GM19397 (cell line): ENCODE data around the gene LONP2.
"Not testable (repeated sequence)": the region's sequence is repeated elsewhere in the genome, so short reads cannot be mapped to it uniquely, and the experiment has no call there.

ENCODE experiments used
- ATAC-seq: cut with Tn5 transposase; IDR thresholded peaks from one replicate; pipeline ENCODE4 v1.9.1; 2021; ENCODE audit warnings: mild to moderate bottlenecking, moderate library complexity; ENCODE audit not compliant: unreplicated experiment

The LONP2 gene

DNA sequence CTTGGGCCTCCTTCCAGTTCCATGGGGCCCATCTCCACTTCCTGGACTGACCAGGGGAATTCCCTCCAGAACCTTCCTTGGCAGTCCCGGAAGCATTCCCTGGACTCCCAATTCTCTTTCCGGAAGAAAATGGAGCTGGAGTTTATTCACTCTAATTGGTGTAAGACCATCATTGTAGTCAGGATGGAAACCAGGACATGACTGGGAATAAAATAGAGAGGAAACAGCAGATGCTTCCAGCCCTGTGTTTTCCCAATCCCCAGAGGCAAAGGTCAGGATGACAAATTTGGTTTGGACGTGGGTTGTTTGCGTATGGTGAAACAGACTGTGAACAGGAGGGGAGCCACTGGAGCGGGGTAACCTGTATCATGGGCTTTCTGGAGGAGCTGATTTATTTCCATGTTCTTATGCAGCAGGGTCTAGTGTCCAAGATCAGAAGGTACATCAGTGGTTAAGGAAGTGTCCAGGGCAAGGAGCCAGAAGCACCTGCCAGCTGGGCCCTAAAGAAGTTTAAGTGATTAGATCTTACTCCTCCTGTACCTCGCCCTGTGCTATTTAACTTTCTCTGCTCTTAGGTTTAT is 8.5 kb upstream of the LONP2 start:
- ATAC-seq: no peak

DNA sequence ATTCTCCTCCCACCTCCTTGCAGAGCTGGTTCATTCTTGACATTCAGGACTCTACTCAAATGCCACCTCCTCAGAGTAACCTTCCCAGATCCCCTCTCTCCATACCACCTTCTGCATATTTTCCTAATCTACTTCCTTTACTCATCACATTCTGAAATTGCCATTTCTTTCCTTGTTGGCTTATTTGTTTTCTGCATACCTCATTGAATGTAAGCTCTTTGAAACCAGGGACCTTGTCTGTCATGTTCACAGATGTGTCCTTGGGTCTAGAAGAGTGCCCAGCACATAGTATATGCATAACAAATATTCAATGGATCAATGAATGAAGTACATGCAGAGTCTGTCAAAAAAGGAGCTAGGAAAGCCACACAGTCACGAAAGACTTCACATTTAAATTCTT is 7.8 kb upstream of the LONP2 start:
- no peak for ATAC-seq

DNA sequence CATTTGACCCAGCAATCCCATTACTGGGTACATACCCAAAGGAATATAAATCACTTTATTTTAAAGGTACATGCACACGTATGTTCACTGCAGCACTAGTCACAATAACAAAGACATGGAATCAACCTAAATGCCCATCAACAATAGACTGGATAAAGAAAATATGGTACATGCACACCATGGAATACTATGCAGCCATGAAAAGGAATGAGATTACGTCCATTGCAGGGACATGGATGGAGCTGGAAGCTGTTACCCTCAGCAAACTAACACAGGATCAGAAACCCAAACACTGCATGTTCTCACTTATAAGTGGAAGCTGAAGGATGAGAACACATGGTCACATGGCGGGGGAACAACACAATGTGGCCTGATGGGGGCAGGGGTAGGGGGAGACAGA is 4.0 kb upstream of the LONP2 start:
- ATAC-seq: not testable (repeated sequence)

DNA sequence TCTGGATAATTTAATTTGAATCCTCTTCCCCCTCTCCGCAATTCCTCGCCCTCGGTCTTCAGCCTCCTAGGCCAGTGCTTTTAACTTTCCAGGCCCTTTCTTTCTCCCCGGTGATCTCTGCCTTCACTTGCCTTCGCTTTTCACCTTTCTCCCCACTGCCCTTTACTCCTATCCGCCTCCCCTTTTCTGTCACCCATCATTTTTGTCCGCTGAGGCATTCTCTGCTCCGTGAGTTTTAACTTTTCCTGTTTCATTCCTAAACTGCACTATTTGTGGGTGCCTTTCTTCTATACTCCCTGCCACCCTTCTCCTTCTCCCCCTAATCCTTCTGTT is 729 bp downstream of the LONP2 start:
- no peak for ATAC-seq

DNA sequence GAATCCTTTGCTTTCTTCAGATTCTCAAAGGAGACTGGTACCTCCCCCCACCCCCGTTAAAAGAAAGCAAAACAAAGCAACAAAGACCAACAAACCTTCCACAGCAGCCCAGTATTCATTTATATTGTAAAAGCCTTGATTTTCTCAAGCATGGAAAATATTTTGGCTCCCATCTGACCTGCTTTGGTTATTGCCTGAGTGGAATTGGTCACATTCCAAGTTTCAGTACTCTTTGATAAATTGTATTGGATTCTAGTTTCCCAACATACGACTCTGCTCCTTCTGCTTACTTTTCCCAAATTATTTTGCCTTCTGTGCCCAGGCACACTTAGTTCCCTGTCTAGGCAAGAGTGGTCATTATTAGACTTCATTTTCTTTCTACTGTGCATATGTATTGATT is 2.0 kb downstream of the LONP2 start:
- ATAC-seq: no peak

DNA sequence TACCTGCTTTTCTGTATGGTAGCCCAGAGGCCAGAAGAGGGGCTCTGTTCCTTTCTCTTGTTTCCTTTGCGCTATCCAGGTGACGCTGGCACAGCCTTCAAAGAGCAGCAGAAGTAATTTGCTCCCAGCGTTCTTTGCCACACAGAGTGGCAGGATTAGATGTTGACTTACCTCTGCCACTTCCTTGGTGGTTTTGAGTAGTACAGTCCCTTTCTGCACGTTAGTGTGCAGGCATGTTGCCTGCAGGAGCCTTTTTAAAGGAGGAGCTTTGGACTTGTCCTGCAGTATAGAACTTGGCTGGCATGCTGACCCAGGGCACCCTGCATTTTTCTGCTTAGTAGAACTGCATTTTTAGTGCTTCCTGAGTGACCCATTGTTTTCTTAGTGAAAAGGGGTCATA is 3.2 kb downstream of the LONP2 start, which contains the start of gene ABCC11:
ABCC11 (minus strand) TSS at position 229 of the 400 bp plus-strand sequence. CDS start 15,618 bp downstream, outside the sequence.
- ATAC-seq: no peak

DNA sequence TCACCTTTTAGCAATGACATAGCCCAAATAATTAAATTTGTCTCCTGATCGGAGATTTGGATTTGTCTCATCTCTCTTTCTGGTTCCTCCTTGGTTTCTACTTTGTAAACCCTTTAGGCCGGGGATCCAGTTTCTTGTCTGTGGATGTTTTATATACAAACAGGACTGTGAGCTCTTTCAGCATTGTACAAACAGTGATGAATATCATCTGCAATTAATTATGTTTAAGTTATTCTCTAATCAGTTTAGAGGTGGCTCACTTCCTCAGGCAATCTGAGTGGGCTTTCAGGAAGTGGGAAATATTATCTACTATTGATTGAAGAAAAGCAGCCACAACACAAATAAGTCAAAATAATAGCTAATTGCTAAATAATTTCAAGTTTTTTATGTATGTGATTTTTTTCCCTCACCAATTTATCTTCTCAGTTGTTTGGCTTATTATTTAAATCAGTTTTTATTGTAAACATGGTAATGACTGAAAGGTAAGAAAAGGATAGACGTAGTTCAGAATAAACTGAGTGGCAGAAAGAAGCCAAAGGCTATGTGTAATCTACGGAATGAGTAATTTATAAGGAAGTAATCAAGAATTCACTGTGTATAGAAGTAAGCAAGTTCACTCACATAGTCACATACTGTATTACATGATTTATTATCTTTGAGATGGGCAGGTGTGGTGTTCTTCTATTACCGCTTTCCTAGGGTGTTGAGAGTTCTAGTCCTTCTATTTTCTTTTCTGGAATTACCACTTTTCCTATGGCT is 6.6 kb downstream of the LONP2 start:
- ATAC-seq: no peak

GRCh38 chr16:48252013-48252412 is 7.9 kb downstream of the LONP2 start:
- ATAC-seq: no peak

DNA sequence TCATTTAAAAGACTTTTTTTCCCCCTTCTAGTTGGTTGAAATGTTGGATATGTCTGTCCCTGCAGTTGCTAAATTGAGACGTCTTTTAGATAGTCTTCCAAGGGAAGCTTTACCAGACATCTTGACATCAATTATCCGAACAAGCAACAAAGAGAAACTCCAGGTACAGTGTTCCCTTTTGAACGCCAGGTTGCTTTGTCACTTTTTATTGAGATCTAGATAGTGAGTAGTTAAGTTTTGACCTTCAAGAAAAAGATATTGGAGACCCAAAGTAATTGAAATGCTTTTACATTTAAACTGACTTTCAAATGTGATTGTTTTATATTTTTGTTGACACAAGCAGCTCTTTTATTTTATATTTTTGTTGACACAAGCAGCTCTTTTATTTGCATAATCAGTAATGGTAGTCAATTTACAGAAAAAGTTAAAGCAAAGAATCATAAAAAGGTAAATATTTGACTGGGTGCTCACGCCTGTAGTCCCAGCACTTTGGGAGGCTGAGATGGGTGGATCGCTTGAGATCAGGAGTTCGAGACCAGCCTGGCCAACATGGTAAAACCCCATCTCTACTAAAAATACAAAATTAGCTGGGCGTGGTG is 12.6 kb downstream of the LONP2 start:
- ATAC-seq: no peak

- ATAC-seq: no peak
Measured at GRCh38 chr16:48261569-48261968, 17.5 kb downstream of the LONP2 start.

- ATAC-seq: no peak
Measured at GRCh38 chr16:48262631-48263030, 18.5 kb downstream of the LONP2 start.

- ATAC-seq: no peak
Measured at GRCh38 chr16:48269011-48269410, 24.9 kb downstream of the LONP2 start.

- ATAC-seq: no peak
Measured at GRCh38 chr16:48271728-48272127, 27.6 kb downstream of the LONP2 start.

DNA sequence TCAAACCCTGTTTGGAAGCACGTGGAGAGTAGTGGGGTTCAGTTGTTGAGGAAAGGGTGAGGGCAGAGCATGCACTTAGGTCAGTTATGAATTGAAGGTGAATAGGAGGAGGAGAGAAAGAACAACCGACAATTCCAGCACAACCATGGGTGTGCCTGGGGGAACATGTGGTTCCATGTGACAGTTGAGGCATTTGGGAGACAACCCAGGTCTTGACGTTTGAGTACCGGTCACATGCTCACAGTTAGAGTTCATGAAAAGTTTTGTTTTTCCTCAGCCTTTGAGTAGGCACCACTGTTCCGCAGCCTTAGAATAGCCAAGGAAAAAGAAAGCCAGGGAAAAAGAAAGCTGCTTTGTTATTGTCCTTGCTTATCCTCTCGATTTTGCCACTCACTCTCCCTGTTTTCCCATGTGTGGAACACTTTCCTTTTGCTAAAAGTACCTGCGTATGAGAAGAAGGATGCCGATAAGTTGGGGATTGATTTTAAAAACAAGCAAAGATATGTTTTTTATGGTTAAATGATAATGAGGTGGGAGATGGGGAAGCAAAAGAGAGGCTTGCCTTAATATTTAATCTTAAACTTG is 28.8 kb downstream of the LONP2 start:
- ATAC-seq: no peak

DNA sequence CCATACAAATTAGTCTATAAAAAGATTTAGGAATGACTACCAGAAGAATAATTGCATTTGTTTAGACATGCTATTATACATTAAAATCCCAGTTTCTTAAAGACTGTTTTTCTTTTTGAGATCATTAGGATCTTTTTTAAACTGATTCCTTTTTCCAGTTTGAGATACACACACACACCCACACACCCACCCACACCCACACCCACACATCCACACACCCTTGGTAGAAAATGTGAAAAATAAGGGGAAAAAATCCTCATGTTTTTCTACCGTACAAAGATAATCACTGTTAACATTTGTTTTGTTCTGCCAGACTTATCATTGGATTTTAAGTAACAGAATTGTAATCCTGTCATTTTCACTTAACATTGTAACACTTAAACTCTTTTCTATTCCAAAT is 30.4 kb downstream of the LONP2 start:
- no peak for ATAC-seq

DNA sequence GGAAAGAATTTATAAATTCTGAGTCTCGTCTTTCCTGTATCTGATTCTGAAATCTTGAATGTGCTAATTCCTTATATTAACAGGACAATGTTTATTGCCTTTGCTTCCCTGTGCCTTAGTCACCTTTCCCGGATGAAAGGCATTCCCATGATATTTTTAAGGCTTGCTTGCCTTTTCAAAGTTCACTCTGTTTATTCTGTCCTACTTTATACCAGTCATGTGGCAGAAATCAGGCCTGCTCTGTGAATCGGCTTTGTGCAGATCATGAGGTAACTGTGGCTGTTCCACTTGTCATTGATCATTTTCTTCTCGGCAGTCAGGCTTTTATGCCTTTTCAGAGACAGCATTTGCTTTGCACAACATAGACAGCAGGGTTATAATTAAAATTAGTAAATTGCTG is 32.0 kb downstream of the LONP2 start:
- no peak for ATAC-seq

DNA sequence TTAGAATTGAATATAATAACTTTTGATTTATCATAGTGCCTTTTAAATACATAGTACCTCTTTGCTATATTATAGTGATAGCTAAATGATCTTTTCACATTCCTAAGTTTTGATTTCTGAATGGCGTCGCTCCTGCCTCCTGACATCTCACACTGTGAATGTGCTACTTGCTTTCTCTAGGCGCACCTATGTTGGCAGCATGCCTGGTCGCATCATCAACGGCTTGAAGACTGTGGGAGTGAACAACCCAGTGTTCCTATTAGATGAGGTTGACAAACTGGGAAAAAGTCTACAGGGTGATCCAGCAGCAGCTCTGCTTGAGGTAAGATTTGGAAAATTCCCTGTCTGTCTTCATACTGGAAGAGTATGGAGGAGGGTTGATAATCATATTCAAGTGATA is 33.1 kb downstream of the LONP2 start:
- no peak for ATAC-seq

GRCh38 chr16:48279199-48279598 is 35.1 kb downstream of the LONP2 start:
- no peak for ATAC-seq

- no peak for ATAC-seq
Measured at GRCh38 chr16:48280546-48280945, 36.4 kb downstream of the LONP2 start.

DNA sequence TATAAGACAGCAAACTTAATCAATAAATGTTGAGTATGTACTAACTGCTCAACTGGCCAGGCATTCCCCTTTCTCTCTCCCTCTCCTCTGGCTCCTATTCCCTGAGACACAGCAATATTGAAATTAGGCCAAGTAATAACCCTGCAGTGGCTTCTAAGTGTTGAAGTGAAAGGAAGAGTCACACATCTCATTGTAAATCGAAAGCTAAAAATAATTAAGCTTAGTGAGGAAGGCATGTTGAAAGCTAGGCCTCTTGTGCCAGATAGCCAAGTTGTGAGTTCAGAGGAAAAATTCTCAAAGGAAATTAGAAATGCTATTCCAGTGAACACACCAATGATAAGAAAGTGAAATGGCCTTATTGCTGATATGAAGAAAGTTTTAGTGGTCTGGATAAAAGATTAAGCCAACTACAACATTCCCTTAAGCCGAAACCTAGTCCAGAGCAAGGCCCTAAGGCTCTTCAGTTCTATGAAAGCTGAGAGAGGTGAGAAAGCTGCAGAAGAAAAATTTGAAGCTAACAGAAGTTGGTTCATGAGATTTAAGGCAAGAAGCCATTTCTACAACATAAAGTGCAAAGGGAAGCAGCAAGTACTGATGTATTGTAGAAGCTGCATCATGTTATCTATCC is 38.6 kb downstream of the LONP2 start:
- ATAC-seq: no peak

- peak; percentile 75 for ATAC-seq
Measured at GRCh38 chr16:48284772-48285409, 40.8 kb downstream of the LONP2 start.
